Fibroblast of the aortic adventitia (primary cell): ENCODE measurements around the gene SALL1. TPM values are rescaled to one million over a fixed set of nuclear protein-coding genes. Genes with fewer than 3 reads are reported as not detected.
A peak's percentile ranks its signal among the peaks of the same experiment; 100 is the strongest.

Source experiments
- DNase-seq: peaks from one replicate; pipeline ENCODE4 v3.0.0-alpha.2; 2010; ENCODE audit warnings: low read depth
- H3K4me3 ChIP-seq: 2 replicates; pipeline ENCODE4 v1.5.1; 2011; ENCODE audit warnings: low read depth, mild to moderate bottlenecking, control low read depth, low read length, moderate library complexity
- CTCF ChIP-seq: IDR thresholded peaks from 2 replicates; pipeline ENCODE4 v1.5.1; 2011; ENCODE audit warnings: mild to moderate bottlenecking, low read length, control low read depth, inconsistent platforms; ENCODE audit not compliant: insufficient read depth
- total RNA-seq: library from RNA; depleted of rRNA; stranded (reverse); fragments of >200 nt; gene quantifications from 2 replicates; pipeline ENCODE4 v1.2.3, GENCODE V29; 2012; ENCODE audit warnings: low replicate concordance

The SALL1 gene
- total RNA-seq, 1 donor: 2.6 TPM

GRCh38 chr16:51119556-51119955, 31.5 kb downstream of the SALL1 start:
- H3K4me3 ChIP-seq: no peak overlapping the region
- peak; percentile 4 for DNase-seq
- no peak for TF ChIP-seq CTCF

- TF ChIP-seq CTCF: no peak
- H3K4me3 ChIP-seq: no peak overlapping the region
- no peak for DNase-seq
Observed at GRCh38 chr16:51116353-51116752, 34.7 kb downstream of the SALL1 start.

GRCh38 chr16:51114382-51114781, 36.7 kb downstream of the SALL1 start:
- no peak overlapping the region for H3K4me3 ChIP-seq
- no peak for DNase-seq
- TF ChIP-seq CTCF: no peak

DNA sequence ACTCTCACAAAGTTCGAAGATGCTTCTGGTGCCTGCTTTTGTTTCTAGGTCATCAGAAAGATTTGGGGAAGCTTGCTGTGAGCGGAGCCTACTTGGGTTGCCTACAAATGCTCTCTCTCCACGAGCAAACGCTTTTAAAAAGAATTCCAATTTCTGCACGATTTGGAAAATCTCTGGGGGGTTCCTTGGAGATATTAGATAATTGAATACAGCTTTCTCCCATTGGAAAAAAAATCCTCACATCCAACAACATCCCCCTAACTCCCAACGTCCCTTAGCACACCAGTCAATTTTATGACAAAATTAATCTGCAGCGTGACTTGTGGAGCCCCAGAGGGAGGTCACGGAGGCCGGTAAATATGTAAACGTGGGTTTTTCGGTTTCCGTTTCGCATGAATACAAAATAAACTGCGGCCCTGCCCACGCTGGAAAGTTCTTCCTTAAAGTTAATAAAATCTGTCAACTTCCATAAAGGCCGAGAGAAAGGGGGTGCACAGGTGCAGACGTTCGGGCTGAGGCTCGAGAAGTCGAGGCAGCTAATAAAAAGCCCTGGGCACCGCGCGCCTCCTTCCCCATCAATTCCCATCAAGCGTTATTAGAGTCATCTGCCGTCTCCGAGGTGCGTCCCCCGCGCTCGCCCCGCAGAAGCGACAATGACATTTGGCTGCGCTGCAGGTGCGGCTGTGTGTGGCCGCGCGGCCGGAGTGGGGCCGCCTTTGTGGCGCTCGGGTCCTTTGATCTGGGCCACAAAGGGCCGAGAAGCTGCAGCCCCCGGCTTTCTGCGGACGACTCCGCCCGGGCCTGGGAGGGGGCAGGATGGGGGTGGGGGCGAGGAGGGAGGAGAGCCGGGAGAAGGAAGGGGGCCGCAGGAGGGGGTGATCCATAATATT, 37.6 kb downstream of the SALL1 start:
- DNase-seq: no peak
- peak overlapping the region; percentile 9 for H3K4me3 ChIP-seq
- TF ChIP-seq CTCF: no peak

DNA sequence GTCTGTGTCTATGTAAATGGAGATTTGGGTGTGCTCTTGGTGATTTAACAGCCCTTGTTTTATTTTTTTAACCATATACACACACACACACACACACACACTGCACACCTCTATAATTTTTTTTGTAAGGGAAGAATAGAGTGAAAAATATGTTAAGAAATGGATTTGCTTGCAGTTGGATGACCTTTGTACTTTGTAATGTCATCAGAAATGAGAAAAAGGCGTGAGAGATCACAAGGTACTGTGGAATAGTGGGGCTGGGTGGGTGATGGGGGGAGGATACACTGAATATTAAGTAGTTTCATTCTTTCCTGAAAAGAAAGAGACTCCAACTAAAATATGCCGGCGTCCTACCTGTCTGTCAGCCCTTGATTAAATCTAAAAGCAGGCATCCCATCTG, 38.7 kb downstream of the SALL1 start:
- no peak overlapping the region for H3K4me3 ChIP-seq
- no peak for DNase-seq
- no peak for TF ChIP-seq CTCF

GRCh38 chr16:51111759-51112158, 39.3 kb downstream of the SALL1 start:
- no peak for DNase-seq
- no peak for TF ChIP-seq CTCF
- no peak overlapping the region for H3K4me3 ChIP-seq
